ENCODE measurements around the gene ATP2A1. TPM values are rescaled to one million over a fixed set of nuclear protein-coding genes. Genes with fewer than 3 reads are reported as not detected.

Gene ATP2A1
- total and polyA plus RNA-seq, 2 experiments from 2014 or later, result 0.73 to 4.0 TPM

Small RNA genes lying within 50 kb of the gene (microRNA-seq; reads per million reads assigned to microRNA genes)
- not detected for gene MIR4721

Small RNA genes lying within 50 kb of the gene (small RNA-seq; reads per million reads assigned to genes)
- gene RF00416 (ENCODE audit: low replicate concordance), result not detected

Other genes starting within 250 kb of the ATP2A1 start
- 0.14 TPM in 1 of 2 replicates, not detected in the other for gene NPIPB8, start 240.4 kb upstream of the ATP2A1 start, total RNA-seq (2014; rRNA removed; shearing (Covaris generic))
- not detected in 2 replicates for gene NPIPB8, start 240.4 kb upstream of the ATP2A1 start, polyA plus RNA-seq (2016; fragmentation: Nextera tagmentation; extraction: Ambion mirVana)
- gene EIF3C, start 167.0 kb upstream of the ATP2A1 start, total RNA-seq (2014; rRNA removed; shearing (Covaris generic)), result 334 and 368 TPM in 2 replicates
- 1,247 and 1,475 TPM in 2 replicates for gene EIF3C, start 167.0 kb upstream of the ATP2A1 start, polyA plus RNA-seq (2016; fragmentation: Nextera tagmentation; extraction: Ambion mirVana)
- gene NPIPB9, start 126.7 kb upstream of the ATP2A1 start, total RNA-seq (2014; rRNA removed; shearing (Covaris generic)), result 6.2 and 9.9 TPM in 2 replicates
- 0.71 and 2.1 TPM in 2 replicates for gene NPIPB9, start 126.7 kb upstream of the ATP2A1 start, polyA plus RNA-seq (2016; fragmentation: Nextera tagmentation; extraction: Ambion mirVana)
- gene ATXN2L, start 55.5 kb upstream of the ATP2A1 start, total RNA-seq (2014; rRNA removed; shearing (Covaris generic)), result 192 TPM in 2 replicates
- gene ATXN2L, start 55.5 kb upstream of the ATP2A1 start, polyA plus RNA-seq (2016; fragmentation: Nextera tagmentation; extraction: Ambion mirVana), result 132 and 134 TPM in 2 replicates
- gene TUFM, start 32.1 kb upstream of the ATP2A1 start, total RNA-seq (2014; rRNA removed; shearing (Covaris generic)), result 162 and 192 TPM in 2 replicates
- 246 and 248 TPM in 2 replicates for gene TUFM, start 32.1 kb upstream of the ATP2A1 start, polyA plus RNA-seq (2016; fragmentation: Nextera tagmentation; extraction: Ambion mirVana)
- 17.2 and 27.5 TPM in 2 replicates for gene SH2B1, start 14.6 kb upstream of the ATP2A1 start, total RNA-seq (2014; rRNA removed; shearing (Covaris generic))
- 12.2 and 13.6 TPM in 2 replicates for gene SH2B1, start 14.6 kb upstream of the ATP2A1 start, polyA plus RNA-seq (2016; fragmentation: Nextera tagmentation; extraction: Ambion mirVana)
- 25.2 and 27.2 TPM in 2 replicates for gene RABEP2, start 46.8 kb downstream of the ATP2A1 start, total RNA-seq (2014; rRNA removed; shearing (Covaris generic))
- gene RABEP2, start 46.8 kb downstream of the ATP2A1 start, polyA plus RNA-seq (2016; fragmentation: Nextera tagmentation; extraction: Ambion mirVana), result 11.8 and 13.0 TPM in 2 replicates
- gene CD19, start 53.5 kb downstream of the ATP2A1 start, total RNA-seq (2014; rRNA removed; shearing (Covaris generic)), result 0.83 TPM in 1 of 2 replicates, not detected in the other
- gene CD19, start 53.5 kb downstream of the ATP2A1 start, polyA plus RNA-seq (2016; fragmentation: Nextera tagmentation; extraction: Ambion mirVana), result 1.9 and 2.3 TPM in 2 replicates
- gene NFATC2IP, start 72.4 kb downstream of the ATP2A1 start, total RNA-seq (2014; rRNA removed; shearing (Covaris generic)), result 64.2 and 65.4 TPM in 2 replicates
- 22.8 and 23.5 TPM in 2 replicates for gene NFATC2IP, start 72.4 kb downstream of the ATP2A1 start, polyA plus RNA-seq (2016; fragmentation: Nextera tagmentation; extraction: Ambion mirVana)
- gene SPNS1, start 96.3 kb downstream of the ATP2A1 start, total RNA-seq (2014; rRNA removed; shearing (Covaris generic)), result 30.0 and 48.5 TPM in 2 replicates
- gene SPNS1, start 96.3 kb downstream of the ATP2A1 start, polyA plus RNA-seq (2016; fragmentation: Nextera tagmentation; extraction: Ambion mirVana), result 37.2 and 38.0 TPM in 2 replicates
- 0.19 and 2.4 TPM in 2 replicates for gene LAT, start 106.6 kb downstream of the ATP2A1 start, total RNA-seq (2014; rRNA removed; shearing (Covaris generic))
- gene LAT, start 106.6 kb downstream of the ATP2A1 start, polyA plus RNA-seq (2016; fragmentation: Nextera tagmentation; extraction: Ambion mirVana), result 1.3 and 2.2 TPM in 2 replicates

Data from GM23338 (cell line).